GM10266 (cell line): Measurements from ENCODE around the gene RNF4.

Source experiments
- DNase-seq: peaks from one replicate; pipeline ENCODE4 v3.0.0; 2012; ENCODE audit errors: extremely low spot score
- CTCF ChIP-seq: IDR thresholded peaks from 2 replicates; pipeline ENCODE4 v1.5.1; 2012; ENCODE audit warnings: mild to moderate bottlenecking, low read depth; ENCODE audit not compliant: control insufficient read depth, insufficient read depth; ENCODE audit errors: missing control alignments

RNF4 gene

GRCh38 chr4:2485956-2486355 is 17.1 kb downstream of the RNF4 start:
- no peak for TF ChIP-seq CTCF

GRCh38 chr4:2486981-2487380 is 18.1 kb downstream of the RNF4 start:
- TF ChIP-seq CTCF: no peak
- no peak for DNase-seq

More at GRCh38 chr4:2485956-2486355, 17.1 kb downstream of the RNF4 start:
- no peak for DNase-seq

GRCh38 chr4:2487632-2488031 is 18.7 kb downstream of the RNF4 start:
- no peak for TF ChIP-seq CTCF
- peak; percentile 68 for DNase-seq

- TF ChIP-seq CTCF: no peak
- no peak for DNase-seq
Measured at GRCh38 chr4:2489081-2489805, 20.3 kb downstream of the RNF4 start.

GRCh38 chr4:2489841-2490552 is 21.1 kb downstream of the RNF4 start:
- no peak for DNase-seq
- no peak for TF ChIP-seq CTCF

GRCh38 chr4:2492970-2493369 is 24.1 kb downstream of the RNF4 start:
- TF ChIP-seq CTCF: no peak
- no peak for DNase-seq

GRCh38 chr4:2494992-2495391 is 26.1 kb downstream of the RNF4 start:
- no peak for DNase-seq
- TF ChIP-seq CTCF: no peak
